Peyer's patch (tissue), 4 donors: ENCODE results near the gene CREB1.

ENCODE experiments used
- POLR2A ChIP-seq, 2 donors: fragments of 450-650 bp; IDR thresholded peaks; one replicate each; pipeline ENCODE4 v1.5.1; 2017; ENCODE audit warnings: antibody characterized with exemption in 2 of 2, mild to moderate bottlenecking in 2 of 2, moderate library complexity in 2 of 2
- TF ChIP-seq, protein P1 (sequence below), 6 experiments: fragments of 450-650 bp in 4 of 6; fragments of 200-600 bp in 2 of 6; sonication (generic) in 1 of 6; IDR thresholded peaks; one replicate each; pipeline ENCODE4 v1.5.1; 2017 to 2019; ENCODE audit warnings: antibody characterized with exemption in 6 of 6, mild to moderate bottlenecking in 3 of 6, moderate library complexity in 1 of 6

DNA sequence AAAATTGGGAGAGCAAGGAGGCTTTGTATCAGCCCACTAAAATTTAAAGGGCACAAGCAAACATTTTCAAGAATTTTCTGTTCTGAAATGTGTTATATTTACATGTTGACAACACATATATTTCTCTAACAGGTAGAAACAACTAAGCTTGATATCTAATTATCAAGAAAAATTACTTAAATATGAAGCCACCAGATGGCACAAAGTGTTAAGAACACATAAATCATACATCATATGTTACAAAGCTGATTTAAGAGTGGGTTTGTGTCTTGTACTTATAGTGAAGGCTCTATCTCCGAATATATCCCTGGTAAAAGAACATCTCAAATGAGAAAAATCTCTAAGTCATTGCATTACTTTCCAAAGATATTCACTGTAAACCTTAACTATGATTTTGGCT lies 19.6 kb upstream of the CREB1 start:
- no peak for TF ChIP-seq POLR2A (IDR thresholded peaks at IDR 0.05)
- TF ChIP-seq, protein P1, sequence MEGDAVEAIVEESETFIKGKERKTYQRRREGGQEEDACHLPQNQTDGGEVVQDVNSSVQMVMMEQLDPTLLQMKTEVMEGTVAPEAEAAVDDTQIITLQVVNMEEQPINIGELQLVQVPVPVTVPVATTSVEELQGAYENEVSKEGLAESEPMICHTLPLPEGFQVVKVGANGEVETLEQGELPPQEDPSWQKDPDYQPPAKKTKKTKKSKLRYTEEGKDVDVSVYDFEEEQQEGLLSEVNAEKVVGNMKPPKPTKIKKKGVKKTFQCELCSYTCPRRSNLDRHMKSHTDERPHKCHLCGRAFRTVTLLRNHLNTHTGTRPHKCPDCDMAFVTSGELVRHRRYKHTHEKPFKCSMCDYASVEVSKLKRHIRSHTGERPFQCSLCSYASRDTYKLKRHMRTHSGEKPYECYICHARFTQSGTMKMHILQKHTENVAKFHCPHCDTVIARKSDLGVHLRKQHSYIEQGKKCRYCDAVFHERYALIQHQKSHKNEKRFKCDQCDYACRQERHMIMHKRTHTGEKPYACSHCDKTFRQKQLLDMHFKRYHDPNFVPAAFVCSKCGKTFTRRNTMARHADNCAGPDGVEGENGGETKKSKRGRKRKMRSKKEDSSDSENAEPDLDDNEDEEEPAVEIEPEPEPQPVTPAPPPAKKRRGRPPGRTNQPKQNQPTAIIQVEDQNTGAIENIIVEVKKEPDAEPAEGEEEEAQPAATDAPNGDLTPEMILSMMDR (IDR thresholded peaks at IDR 0.05): peak in 2 of 6 experiments; percentile 7 to 24
